Suppressor macrophage treated with lipopolysaccharide for 1 hour (primary cell): ENCODE data around the gene NEDD4L.
A peak's percentile ranks its signal among the peaks of the same experiment; 100 is the strongest.

Experiments used
- DNase-seq, 3 donors: peaks; one replicate each; pipeline ENCODE4 v3.0.0-alpha.2; 2020 to 2022

The NEDD4L gene

DNA sequence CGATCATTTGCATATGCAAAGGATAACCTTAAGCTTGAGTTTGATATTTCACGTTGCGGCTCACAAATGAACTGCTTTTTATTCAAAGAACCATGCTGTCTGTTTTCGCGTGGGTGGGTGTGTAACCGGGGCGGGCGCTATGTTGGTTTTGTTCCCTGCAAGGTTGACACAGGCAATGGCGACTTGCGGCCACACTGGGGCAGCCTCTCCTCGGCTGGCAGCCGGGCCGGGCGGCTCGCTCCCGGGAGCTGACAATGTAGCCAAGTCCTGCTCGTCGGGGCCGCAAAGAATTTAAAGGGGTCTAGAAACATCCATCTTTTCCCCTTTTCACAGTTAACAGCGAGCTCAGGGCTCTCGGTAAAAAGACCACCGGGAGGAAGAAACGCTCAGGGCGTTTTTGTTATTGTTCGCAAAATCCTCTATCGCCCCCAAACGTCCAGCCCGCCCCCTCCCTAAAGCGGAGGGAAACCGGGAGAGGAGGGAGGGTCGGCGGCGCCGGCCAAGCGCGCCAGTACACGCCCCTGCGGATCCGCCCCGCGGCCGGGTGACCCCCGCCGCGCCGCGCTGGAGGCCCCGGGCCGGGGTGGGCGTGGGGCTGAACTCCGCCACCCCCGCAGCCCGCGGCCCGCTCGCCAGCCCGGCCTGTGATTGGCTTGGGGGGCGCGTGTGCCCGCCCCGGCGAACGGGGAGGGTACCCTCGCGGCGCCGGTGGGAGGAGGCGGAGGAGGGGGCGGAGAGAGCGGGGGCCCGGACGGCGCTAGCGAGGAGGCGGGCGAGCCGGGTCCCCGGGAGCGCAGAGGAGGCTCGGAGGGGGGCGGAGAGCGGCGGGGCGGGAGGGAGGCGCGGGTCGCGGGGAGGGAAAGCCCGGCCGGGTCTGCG is at the start of gene NEDD4L:
NEDD4L (plus strand) TSS at position 736 of the 879 bp plus-strand sequence. CDS start 435 bp downstream, outside the sequence.
- DNase-seq: peak; percentile 93 to 96 (median 96)

DNA sequence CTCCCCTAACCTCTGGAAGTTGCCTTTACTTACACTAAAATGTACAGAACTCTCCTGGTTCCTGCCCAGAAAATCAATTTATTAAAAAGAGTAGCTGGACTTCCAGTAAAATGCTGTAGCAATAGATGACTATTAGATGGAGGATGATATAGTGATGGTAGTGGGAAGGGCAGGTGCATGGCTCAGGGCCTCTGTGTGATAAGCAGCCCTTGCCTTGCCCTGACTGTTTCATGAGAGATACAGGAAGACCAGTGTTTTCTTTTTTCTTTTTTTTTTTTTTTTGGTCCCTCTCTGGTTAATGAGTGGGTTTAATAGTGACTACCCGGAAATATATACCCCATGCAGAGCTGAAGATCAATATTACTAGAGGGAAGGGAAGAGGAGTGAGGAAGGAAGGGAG is 48.7 kb upstream of the NEDD4L start:
- DNase-seq: no peak

DNA sequence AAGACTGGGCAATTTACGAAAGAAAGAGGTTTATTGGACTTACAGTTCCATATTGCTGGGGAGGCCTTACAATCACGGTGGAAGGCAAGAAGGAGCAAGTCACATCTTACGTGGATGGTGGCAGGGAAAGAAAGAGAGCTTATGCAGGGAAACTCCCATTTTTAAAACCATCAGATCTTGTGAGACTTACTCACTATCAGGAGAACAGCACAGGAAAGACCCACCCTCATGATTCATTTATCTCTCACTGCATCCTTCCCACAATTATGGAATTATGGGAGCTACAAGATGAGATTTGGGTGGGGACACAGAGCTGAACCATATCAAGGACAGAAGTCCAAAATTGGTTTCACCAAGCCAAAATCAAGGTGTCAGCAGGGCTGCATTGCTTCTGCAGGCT is 47.1 kb upstream of the NEDD4L start:
- peak in 2 of 3 donors; percentile 4 to 22 for DNase-seq

DNA sequence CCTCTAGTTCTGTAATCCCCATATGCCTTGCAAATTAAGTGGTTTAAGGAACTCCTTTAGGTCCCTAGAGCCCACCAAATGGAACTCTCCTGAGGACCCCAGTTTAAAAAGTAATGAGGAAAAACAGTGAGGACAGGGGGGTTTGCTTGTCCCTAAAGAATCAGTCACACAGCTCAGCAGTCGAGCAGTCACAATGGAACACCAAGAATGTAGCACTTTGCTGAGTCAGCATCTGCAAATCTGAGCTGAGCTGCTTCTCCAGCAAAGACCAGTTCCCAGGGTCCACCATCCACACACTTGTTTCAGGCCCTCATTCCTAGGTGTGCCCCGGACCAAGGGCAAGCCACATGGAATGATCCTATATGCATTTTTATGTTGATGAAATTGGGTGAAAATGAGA is 46.2 kb upstream of the NEDD4L start:
- no peak for DNase-seq

DNA sequence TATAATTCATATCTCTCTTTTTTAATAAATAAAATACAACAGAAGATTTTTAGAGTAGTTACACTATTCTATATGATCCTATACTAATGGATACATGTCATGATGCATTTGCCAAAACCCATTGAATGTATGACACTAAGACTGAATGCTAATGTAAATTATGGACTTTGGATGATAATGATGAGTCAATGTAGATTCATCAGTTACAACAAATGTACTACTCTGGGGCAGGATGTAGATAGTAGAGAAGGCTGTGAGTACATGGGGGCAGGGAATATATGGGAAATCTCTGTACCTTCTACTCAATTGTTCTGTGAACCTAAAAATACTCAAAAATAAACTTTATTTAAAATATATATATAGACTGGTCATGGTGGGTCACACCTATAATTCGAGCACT is 45.6 kb upstream of the NEDD4L start:
- DNase-seq: peak in 1 of 3 donors; percentile 3

DNA sequence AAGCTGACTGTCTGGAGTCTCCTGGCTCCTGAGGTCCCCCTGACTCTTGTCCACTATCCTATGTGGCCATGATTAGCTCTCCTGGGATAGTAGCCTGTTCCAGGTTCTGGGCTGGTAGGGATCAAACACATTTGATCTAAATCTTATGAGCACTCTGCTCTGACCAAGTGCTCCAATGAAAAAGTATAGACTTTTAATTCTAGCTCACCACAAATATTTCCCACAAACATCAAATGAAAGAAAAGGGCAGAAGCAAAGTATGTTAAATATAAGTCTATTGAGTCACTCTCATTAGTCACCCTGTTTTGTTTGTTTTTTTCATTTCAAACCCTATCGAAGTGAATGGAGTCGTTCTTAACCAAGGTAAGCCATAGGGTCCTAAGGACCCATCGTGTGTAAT is 39.7 kb upstream of the NEDD4L start:
- no peak for DNase-seq

DNA sequence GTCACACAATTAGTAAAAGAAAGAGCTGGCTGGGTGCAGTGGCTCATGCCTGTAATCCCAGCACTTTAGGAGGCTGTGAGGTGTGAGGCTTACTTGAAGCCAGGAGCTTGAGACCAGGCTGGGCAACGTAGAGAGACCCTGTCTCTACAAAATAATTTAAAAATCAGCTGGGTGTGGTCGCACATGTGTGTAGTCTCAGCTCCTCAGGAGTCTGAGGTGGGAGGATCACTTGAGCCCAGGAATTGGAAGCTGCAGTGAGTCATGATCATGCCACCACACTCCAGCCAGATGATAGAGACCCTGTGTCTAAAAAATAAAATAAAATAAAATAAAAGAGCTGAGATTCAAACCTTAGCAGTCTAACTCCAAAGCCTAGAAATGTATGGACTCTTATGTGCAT is 39.0 kb upstream of the NEDD4L start:
- no peak for DNase-seq

DNA sequence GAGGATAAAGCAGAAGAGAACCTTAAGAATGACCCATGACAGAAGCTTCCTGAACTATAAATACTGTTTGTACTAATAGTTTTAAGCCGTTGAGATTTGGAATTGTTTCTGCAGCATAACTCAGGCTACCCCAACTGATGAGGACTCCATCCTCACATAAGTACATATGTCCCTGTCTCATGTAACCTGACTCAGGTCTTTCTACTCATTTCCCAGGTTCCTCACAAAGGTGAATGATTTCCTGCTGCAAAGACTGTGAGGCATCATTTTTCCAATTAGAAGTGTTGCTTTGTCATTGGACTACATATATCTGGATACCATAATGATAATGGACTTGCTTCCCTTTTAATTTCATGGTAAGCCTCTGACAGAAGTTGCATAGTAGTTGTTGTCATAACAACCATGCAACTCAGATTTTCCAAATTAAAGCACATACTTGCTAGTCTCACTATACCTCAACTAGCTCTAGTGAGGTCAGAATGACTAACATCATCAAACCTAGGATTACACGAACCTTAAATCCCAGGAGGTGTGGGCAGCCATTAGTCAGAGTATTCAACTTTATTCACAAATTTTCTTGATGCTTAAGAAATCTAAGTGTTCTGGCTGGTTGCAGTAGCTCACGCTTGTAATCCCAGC is 38.0 kb upstream of the NEDD4L start:
- peak in 1 of 3 donors; percentile 20 for DNase-seq

DNA sequence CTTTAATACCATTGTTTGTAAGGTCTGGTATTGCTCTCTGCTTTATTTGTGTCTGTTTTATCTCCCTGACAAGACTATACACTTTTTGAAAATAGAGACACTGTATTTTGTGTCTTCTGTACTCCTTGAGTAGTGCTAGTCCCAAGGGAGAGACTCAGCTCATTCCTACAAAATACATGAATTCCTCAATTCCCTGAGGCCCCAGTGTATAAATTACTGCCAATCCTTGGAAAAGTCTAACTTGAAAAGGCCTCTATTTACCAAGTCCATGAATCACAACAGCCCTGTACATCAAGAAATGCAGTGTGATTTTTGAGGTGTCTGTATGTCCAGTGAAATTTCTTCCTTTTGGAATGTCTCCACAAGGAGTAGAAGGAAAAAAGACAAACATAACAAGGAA is 34.9 kb upstream of the NEDD4L start:
- DNase-seq: no peak

DNA sequence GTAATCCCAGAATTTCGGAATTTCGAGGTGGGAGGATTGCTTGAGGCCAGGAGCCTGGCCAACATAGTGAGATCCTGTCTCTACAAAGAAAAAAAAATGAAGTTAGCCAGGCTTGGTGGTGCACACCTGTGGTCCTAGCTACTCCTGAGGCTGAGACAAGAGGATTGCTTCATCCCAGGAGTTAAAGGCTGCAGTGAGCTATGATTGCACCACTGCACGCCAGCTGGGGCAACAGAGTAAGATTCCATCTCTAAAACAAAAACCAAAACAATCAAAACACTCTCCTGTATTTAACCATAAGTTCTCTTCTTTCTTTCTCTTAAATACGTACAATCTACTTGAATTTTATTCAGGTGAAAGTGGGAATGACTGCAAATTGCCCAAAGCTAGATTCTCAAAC is 33.8 kb upstream of the NEDD4L start:
- no peak for DNase-seq

DNA sequence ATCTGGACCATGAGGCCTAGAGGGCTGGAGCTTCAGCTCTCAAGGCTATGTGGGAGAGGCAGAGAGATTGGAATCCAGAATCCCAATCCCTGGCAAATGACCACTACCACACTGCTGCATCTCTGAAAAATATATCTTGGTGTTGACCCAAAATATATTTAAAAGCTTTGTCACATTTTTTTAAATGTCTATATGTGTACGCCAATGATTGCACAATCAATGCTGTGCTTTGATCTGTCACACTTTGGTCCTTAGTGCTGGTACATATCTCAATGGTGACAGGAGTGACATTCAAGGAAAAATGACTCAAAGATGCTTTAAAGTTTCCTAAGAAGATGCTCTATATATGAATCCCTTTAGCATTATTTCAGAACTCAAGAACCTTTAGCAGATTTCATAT is 31.7 kb upstream of the NEDD4L start:
- no peak for DNase-seq

DNA sequence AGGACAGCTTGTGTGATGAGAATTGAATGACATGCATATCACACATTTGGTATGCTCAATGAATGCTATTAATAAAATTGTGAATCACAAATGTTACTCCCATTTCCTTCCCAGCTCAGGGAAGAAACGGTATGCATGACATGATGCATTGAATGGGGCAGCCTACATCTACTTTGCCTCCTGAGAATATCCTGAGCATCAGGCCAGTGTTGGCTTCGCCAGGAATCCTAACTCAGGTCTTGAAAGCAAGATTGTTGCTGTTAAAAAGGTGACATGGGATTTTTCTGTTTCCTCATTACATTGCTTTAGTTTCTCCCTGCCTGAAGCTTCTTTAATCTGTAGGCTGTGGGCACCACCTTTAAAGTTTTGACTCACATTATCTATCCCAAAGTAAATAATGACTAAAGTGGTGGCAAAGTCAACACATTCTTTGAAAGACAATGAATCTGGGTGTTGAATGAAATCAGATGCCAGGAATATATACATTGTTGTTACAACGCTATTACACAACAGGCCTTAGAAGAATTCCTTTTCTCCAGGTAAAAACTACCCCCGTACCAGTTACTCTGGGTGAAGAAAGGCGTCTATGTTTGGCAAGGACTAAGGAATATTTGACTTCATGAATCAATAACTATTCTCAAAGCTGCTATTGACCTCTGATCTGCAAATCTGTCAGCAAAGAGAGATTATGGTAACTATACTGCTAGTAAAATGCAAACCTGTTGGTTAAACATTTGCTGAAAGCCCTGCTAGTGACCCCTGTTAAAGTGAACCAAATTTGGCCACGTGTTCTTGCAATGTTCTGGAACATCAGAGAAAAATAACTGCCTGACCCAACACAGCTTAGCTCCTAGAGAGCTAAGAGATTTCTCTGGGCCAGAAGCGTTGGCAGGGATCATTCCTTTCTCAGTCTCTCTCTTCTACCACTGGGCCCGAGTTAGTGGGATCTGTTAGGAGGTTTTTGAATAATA is 30.5 kb upstream of the NEDD4L start:
- DNase-seq: no peak

DNA sequence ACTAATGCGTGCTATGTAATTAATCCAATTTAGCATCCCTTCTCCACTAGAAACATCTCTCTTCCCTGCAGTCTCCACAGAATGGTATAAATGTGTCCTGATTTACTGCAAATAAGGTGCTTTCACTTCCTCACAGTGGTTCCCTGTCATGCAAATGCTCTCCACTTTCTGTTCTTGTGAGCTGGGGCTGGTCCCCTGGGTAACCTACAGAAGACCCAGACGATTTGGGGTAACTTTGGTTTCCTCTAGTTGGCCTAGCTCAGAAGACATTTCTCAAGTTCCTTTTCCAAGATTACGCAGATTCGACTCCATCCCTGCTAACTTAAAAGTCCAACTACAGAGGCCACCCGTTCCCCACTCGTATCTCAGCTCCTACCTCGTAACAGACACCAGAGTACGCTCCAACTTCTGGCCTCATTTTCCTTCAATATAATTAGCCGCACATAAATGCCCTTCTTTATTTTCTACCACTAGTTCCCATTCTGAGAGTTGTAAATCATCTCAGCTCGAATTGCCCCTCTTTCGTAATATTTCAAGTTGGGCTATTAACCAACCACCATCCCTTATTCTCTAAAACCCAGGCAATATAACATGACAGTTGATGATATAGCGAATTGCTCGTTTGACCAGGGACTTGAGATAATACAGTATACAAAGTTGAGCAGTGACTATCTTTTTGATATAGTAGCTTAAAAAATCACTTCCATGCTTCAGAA is 28.8 kb upstream of the NEDD4L start:
- peak; percentile 39 to 55 (median 44) for DNase-seq

DNA sequence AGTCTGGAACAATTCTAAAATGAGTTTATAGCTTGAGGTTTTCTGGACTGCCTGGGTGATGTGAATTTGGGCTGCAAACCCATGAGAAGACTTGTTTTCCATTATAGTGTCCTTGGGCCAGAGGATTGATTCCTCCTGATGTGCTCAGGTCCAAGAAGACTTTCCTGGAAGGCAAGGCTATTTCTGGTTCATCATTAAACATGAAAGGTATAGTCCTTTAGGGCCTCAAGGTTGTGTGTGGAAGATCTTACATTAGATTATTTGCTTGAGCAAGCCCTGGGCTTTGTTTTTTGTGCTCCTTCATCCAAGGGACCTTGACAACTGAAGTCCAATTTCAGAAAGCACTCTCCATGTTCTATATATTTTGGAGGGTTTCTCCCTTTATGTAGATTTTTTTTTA is 26.8 kb upstream of the NEDD4L start:
- no peak for DNase-seq

DNA sequence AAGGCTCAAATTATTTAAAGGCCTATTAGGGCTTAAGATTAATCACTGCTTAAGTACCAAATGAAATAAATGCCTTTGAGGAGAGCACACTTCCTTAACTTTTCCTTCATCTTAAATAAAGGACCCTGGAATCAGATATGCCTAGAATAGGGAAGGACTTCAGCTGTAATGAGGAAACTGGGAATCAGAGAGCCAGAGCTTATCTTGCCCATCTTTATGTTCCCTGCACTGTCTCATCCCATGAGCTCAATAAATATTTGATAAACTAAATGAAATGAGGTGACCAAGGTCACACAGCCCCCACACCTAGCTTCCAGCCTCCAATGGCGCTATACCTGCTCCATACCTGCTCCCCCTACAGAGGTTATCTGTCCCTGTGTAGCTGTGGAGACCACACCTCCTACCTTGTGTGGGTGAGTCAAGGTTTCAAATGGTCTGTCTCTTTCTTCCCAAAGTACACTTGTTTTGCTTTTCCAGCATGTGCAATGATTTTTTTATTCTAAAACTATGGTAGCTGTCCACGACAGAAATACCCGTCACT is 23.4 kb upstream of the NEDD4L start:
- no peak for DNase-seq

DNA sequence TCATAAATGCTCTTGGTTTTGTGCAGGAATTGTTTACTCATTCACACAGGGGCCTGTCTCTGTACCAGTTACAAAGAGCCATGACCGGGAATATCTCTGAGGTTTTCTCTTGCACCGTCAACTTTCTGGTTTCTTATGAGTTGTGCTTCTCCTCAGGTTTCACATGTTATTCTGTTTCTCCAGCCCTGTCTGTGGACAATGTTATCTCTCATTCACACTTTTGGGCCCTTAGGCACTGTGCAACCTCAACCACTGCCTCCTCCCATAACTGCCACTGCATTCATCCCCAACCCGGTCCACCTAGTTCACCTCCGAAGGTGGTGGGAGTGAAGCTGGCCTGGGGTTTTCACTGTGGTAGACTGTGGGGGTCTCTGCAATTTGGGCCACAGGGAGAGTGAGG is 22.5 kb upstream of the NEDD4L start:
- no peak for DNase-seq

DNA sequence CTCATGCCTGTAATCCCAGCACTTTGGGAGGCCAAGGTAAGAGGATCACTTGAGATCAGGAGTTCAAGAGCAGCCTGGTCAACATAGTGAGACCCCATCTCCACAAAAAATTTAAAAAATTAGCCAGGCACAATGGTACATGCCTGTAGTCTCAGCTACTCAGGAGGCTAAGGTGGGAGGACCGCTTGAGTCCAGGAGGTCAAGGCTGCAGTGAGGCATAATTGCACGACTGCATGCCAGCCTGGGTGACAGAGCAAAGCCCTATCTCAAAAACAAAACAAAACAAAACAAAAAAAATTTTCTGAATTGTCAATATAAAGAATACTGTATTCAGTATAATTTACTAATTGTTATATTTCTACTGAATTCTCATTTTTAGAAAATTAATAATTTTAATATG is 20.9 kb upstream of the NEDD4L start:
- no peak for DNase-seq

DNA sequence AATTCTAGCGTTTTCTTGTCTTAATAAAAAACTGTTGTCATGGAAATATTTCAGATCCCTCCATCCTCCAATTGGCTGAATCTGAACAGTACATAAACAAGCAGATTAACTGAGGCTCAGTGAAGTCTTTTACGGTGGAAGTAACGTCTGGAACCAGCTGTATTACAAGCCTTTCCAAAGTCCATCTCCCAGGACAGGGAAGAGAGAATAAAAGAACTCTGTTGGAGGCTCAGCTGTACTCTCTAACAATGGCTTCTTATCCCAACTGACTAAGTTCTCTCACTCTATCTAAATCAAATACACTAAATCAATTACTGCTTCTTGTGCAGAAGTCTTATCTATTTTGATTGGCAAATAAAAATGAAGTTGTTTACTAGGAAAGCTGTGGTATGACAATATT is 19.9 kb upstream of the NEDD4L start:
- DNase-seq: no peak

DNA sequence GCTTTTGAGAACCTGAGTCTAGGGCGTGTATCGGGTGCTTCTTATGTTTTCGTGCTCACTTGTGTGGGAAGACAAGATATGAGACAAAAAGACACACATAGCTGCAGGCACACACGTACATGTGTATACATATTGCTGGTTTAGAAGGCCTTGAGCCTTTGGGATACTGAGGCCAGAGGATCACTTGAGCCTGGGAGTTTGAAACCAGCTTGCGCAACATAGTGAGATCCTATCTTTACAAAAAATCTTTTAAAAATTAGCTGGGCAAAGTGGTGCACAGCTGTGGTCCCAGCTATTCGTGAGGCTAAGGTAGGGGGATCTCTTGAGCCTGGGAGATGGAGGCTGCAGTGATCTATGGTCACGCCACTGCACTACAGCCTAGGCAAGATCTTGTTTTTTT is 18.8 kb upstream of the NEDD4L start:
- no peak for DNase-seq

DNA sequence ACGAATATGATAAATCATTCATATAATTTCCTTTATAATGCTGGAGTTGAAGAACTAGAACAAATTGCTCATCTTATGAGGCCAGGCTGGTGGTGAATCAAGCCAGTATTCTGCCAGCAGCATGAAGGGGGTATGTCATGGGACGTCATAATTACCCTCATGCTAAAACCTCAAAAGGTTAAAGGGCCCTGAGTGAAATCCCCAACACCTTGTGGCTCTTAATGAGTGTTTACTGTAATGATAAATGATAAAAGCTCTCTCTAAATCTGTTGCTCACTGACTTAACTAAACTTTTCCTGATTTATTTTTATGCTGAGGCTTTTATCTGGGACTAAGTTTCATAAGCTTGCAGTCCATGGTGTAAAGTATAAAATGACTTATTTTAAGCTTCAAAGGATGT is 18.3 kb upstream of the NEDD4L start:
- no peak for DNase-seq

DNA sequence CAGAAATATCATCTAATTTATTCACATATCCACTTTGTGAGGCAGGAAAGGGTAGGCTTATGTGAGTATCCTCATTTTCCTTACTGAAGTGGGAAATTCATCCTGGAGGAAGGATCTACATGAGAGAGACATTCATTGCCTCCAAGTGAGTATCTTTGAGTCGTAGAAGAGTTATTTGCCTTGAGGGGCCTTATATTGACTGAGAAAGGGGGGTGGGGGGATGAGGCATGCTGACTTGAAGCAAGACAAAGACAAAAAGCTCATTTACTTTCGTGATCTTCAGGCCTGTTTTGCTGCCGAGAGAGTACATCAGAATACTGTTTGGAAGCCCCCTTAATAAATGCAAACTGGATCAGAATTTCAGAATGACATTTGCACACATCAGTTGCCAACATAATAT is 17.6 kb upstream of the NEDD4L start:
- no peak for DNase-seq

DNA sequence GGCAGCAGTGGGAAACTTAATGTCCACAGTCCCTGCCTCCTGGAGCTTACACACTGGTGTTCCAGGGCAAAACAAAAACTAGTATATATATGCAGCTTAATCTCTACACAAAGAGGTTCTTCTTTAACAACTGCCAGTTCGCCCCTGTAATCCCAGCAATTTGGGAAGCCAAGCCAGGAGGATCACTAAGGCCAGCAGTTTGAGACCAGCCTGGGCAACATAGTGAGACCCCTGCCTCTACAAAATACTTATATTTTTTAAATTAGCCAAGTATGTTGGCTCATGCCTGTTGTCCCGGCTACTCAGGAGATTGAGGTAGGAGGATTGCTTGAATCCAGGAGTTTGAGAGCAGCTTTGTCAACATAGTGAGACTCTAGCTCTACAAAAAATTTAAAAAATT is 17.2 kb upstream of the NEDD4L start:
- DNase-seq: no peak
